HEK293 (cell line): ENCODE measurements around the gene NCOR1.
A peak's percentile ranks its signal among the peaks of the same experiment; 100 is the strongest.

Experiments used
- CTCF ChIA-PET: fragments of 350-600 bp; formaldehyde crosslinking; extraction: SDS; loops from one replicate; lab custom pipeline; 2021; ENCODE audit warnings: antibody characterized with exemption; lab: Yijun Ruan, JAX
- POLR2A ChIA-PET: fragments of 300-600 bp; formaldehyde crosslinking; extraction: SDS; loops from one replicate; lab custom pipeline; 2020; ENCODE audit warnings: antibody characterized with exemption, inconsistent platforms; lab: Yijun Ruan, JAX
- H3K27ac ChIP-seq: fragments of 200-500 bp; sonication (Bioruptor generic); 2 replicates; pipeline ENCODE4 v1.5.1; 2014; ENCODE audit warnings: low read depth, low read length, control low read depth, inconsistent platforms; ENCODE audit errors: extremely low read depth
- H3K36me3 ChIP-seq, 2 experiments: fragments of 200-500 bp in 1 of 2; sonication (Bioruptor generic) in 1 of 2; 1 replicate in 1 of 2; 2 replicates in 1 of 2; pipeline ENCODE4 v1.5.1; 2014 to 2017; ENCODE audit warnings: inconsistent platforms in 2 of 2, low read length in 2 of 2; ENCODE audit not compliant: control insufficient read depth in 2 of 2, insufficient read depth in 1 of 2
- H3K4me1 ChIP-seq: fragments of 200-500 bp; sonication (Bioruptor generic); 2 replicates; pipeline ENCODE4 v1.5.1; 2014; ENCODE audit warnings: mild to moderate bottlenecking, low read length, inconsistent platforms; ENCODE audit not compliant: control insufficient read depth, insufficient read depth
- H3K4me3 ChIP-seq: 2 replicates; pipeline ENCODE4 v1.5.1; 2011; ENCODE audit warnings: low read depth, mild to moderate bottlenecking, control low read depth, low read length, moderate library complexity
- H3K9me3 ChIP-seq: fragments of 200-500 bp; sonication (Bioruptor generic); 2 replicates; pipeline ENCODE4 v1.5.1; 2014; ENCODE audit warnings: low read depth, low read length, inconsistent platforms; ENCODE audit not compliant: control insufficient read depth, insufficient read depth
- EGR2 ChIP-seq: fragments of 450-650 bp; formaldehyde crosslinking; IDR thresholded peaks from 2 replicates; pipeline ENCODE4 v1.5.1; 2016; ENCODE audit warnings: low read depth, missing biosample characterization, missing genetic modification characterization
- FEZF1 ChIP-seq: fragments of 450-650 bp; formaldehyde crosslinking; IDR thresholded peaks from 2 replicates; pipeline ENCODE4 v1.5.1; 2016; ENCODE audit warnings: missing biosample characterization, missing genetic modification characterization
- HOXD13 ChIP-seq: sonication (generic); formaldehyde crosslinking; IDR thresholded peaks from 2 replicates; pipeline ENCODE4 v1.8.0; 2022; ENCODE audit warnings: missing genetic modification reagents, borderline replicate concordance
- KLF16 ChIP-seq: fragments of 450-650 bp; formaldehyde crosslinking; IDR thresholded peaks from 2 replicates; pipeline ENCODE4 v1.5.1; 2017; ENCODE audit warnings: missing biosample characterization, missing genetic modification characterization
- KLF17 ChIP-seq: fragments of 450-650 bp; formaldehyde crosslinking; IDR thresholded peaks from 2 replicates; pipeline ENCODE4 v1.5.1; 2016; ENCODE audit warnings: missing biosample characterization, missing genetic modification characterization
- MYNN ChIP-seq: fragments of 450-650 bp; formaldehyde crosslinking; IDR thresholded peaks from 2 replicates; pipeline ENCODE4 v1.5.1; 2016; ENCODE audit warnings: missing biosample characterization, missing genetic modification characterization, borderline replicate concordance
- MZF1 ChIP-seq: fragments of 450-650 bp; formaldehyde crosslinking; IDR thresholded peaks from 2 replicates; pipeline ENCODE4 v1.5.1; 2017; ENCODE audit warnings: missing biosample characterization, missing genetic modification characterization, borderline replicate concordance
- OSR2 ChIP-seq: fragments of 450-650 bp; formaldehyde crosslinking; IDR thresholded peaks from 2 replicates; pipeline ENCODE4 v1.5.1; 2016; ENCODE audit warnings: missing biosample characterization, missing genetic modification characterization
- ZBTB44 ChIP-seq: fragments of 450-650 bp; IDR thresholded peaks from 2 replicates; pipeline ENCODE4 v1.5.1; 2018; ENCODE audit warnings: missing biosample characterization, mild to moderate bottlenecking, missing genetic modification characterization
- ZBTB48 ChIP-seq: fragments of 450-650 bp; formaldehyde crosslinking; IDR thresholded peaks from 2 replicates; pipeline ENCODE4 v1.5.1; 2016; ENCODE audit warnings: missing biosample characterization, missing genetic modification characterization
- ZBTB49 ChIP-seq: fragments of 450-650 bp; formaldehyde crosslinking; IDR thresholded peaks from 2 replicates; pipeline ENCODE4 v1.5.1; 2016; ENCODE audit warnings: missing biosample characterization, missing genetic modification characterization, low read depth
- ZBTB7A ChIP-seq: fragments of 450-650 bp; formaldehyde crosslinking; IDR thresholded peaks from 2 replicates; pipeline ENCODE4 v1.5.1; 2016; ENCODE audit warnings: low read depth, missing biosample characterization, missing genetic modification characterization
- ZFHX2 ChIP-seq: fragments of 450-650 bp; formaldehyde crosslinking; conservative IDR thresholded peaks from 2 replicates; pipeline ENCODE4 v1.5.1; 2016; ENCODE audit warnings: missing biosample characterization, missing genetic modification characterization
- ZIC2 ChIP-seq: fragments of 450-650 bp; formaldehyde crosslinking; IDR thresholded peaks from 2 replicates; pipeline ENCODE4 v1.5.1; 2016; ENCODE audit warnings: missing biosample characterization, missing genetic modification characterization
- ZNF114 ChIP-seq: fragments of 450-650 bp; formaldehyde crosslinking; IDR thresholded peaks from 2 replicates; pipeline ENCODE4 v1.5.0; 2017; ENCODE audit warnings: missing biosample characterization, missing genetic modification characterization
- ZNF138 ChIP-seq: fragments of 450-650 bp; formaldehyde crosslinking; IDR thresholded peaks from 2 replicates; pipeline ENCODE4 v1.5.1; 2016; ENCODE audit warnings: missing biosample characterization, missing genetic modification characterization, borderline replicate concordance
- ZNF155 ChIP-seq: fragments of 450-650 bp; formaldehyde crosslinking; IDR thresholded peaks from 2 replicates; pipeline ENCODE4 v1.5.1; 2016; ENCODE audit warnings: missing biosample characterization, missing genetic modification characterization
- ZNF302 ChIP-seq: fragments of 450-650 bp; formaldehyde crosslinking; IDR thresholded peaks from 2 replicates; pipeline ENCODE4 v1.5.1; 2016; ENCODE audit warnings: missing biosample characterization, missing genetic modification characterization, low read depth
- ZNF394 ChIP-seq: fragments of 450-650 bp; formaldehyde crosslinking; IDR thresholded peaks from 2 replicates; pipeline ENCODE4 v1.5.1; 2016; ENCODE audit warnings: missing biosample characterization, missing genetic modification characterization, mild to moderate bottlenecking, moderate library complexity, borderline replicate concordance
- ZNF404 ChIP-seq: fragments of 450-650 bp; formaldehyde crosslinking; IDR thresholded peaks from 2 replicates; pipeline ENCODE4 v1.5.1; 2017; ENCODE audit warnings: missing biosample characterization, missing genetic modification characterization
- ZNF521 ChIP-seq: fragments of 450-650 bp; formaldehyde crosslinking; IDR thresholded peaks from 2 replicates; pipeline ENCODE4 v1.5.1; 2017; ENCODE audit warnings: missing biosample characterization, mild to moderate bottlenecking, missing genetic modification characterization
- ZNF558 ChIP-seq: fragments of 450-650 bp; formaldehyde crosslinking; IDR thresholded peaks from 2 replicates; pipeline ENCODE4 v1.5.1; 2016; ENCODE audit warnings: missing biosample characterization, missing genetic modification characterization
- ZNF596 ChIP-seq: fragments of 450-650 bp; IDR thresholded peaks from 2 replicates; pipeline ENCODE4 v1.5.0; 2018; ENCODE audit warnings: missing biosample characterization, mild to moderate bottlenecking, missing genetic modification characterization, moderate library complexity
- ZNF624 ChIP-seq: fragments of 450-650 bp; formaldehyde crosslinking; IDR thresholded peaks from 2 replicates; pipeline ENCODE4 v1.5.1; 2017; ENCODE audit warnings: missing biosample characterization, missing genetic modification characterization
- ZNF654 ChIP-seq: fragments of 450-650 bp; formaldehyde crosslinking; IDR thresholded peaks from 2 replicates; pipeline ENCODE4 v1.5.1; 2016; ENCODE audit warnings: low read depth, missing biosample characterization, missing genetic modification characterization
- ZNF747 ChIP-seq: fragments of 450-650 bp; formaldehyde crosslinking; IDR thresholded peaks from 2 replicates; pipeline ENCODE4 v1.5.1; 2016; ENCODE audit warnings: missing biosample characterization, missing genetic modification characterization
- TF ChIP-seq, protein P1 (sequence below): fragments of 450-650 bp; formaldehyde crosslinking; IDR thresholded peaks from 2 replicates; pipeline ENCODE4 v1.5.1; 2016; ENCODE audit warnings: missing biosample characterization, missing genetic modification characterization, borderline replicate concordance

NCOR1 gene

DNA sequence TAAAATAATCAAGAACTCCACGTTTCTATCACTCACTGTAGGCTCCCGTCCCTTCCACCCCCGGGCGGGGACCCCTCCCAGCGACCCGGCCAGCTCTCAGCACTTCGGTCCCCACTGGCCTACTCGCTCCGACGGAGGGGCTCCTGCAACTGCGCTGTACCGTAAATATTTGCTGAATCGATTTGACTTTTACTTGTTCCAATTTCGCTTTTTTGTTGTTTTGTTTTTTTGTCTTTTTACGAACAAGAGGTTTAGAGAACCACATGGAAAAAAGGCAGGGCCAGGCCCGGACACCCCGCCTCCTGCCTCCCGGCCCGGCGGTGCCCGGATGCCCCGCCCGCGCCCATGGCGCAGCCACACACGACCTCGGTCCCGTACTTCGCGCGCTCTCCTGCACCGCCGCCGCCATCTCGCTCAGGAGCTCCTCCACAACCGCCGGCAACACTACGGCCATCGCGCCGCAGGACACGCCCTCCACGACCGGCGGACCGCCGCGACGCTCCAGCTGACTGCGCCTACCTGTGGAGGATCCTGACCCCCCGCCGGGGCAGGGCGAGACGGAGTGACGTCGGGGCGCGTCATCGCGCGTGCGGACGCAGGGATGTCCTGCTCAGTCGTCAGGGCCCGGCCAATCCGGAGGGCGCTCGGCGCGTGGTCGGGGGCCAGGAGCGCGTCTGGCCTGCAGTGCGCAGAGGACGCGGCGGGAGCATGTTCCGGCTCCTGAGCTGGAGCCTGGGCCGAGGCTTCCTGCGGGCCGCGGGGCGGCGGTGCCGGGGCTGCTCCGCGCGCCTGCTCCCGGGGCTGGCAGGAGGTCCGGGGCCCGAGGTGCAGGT lies 216.0 kb downstream of the NCOR1 start, which contains the start of the genes TTC19 and ZSWIM7 (continued):
- TF ChIP-seq, protein P1, sequence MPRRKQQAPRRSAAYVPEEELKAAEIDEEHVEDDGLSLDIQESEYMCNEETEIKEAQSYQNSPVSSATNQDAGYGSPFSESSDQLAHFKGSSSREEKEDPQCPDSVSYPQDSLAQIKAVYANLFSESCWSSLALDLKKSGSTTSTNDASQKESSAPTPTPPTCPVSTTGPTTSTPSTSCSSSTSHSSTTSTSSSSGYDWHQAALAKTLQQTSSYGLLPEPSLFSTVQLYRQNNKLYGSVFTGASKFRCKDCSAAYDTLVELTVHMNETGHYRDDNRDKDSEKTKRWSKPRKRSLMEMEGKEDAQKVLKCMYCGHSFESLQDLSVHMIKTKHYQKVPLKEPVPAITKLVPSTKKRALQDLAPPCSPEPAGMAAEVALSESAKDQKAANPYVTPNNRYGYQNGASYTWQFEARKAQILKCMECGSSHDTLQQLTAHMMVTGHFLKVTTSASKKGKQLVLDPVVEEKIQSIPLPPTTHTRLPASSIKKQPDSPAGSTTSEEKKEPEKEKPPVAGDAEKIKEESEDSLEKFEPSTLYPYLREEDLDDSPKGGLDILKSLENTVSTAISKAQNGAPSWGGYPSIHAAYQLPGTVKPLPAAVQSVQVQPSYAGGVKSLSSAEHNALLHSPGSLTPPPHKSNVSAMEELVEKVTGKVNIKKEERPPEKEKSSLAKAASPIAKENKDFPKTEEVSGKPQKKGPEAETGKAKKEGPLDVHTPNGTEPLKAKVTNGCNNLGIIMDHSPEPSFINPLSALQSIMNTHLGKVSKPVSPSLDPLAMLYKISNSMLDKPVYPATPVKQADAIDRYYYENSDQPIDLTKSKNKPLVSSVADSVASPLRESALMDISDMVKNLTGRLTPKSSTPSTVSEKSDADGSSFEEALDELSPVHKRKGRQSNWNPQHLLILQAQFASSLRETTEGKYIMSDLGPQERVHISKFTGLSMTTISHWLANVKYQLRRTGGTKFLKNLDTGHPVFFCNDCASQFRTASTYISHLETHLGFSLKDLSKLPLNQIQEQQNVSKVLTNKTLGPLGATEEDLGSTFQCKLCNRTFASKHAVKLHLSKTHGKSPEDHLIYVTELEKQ (tag by site-specific recombination), result peak; percentile 10; the same call in 1 of the 2 replicates
- TF ChIP-seq ZFHX2 (peak; percentile 70), ZBTB7A (tag by site-specific recombination) (0 out of 2 replicates have a peak, but pooled peaks have one; percentile 32), ZNF747 (tag by site-specific recombination) (no peak), OSR2 (peak; percentile 59; the same call in 1 of the 2 replicates), ZNF394 (peak; percentile 81; the same call in 1 of the 2 replicates), ZNF404 (tag by site-specific recombination) (no peak), ZBTB49 (tag by site-specific recombination) (no peak), FEZF1 (tag by site-specific recombination) (peak; percentile 5; the same call in 1 of the 2 replicates), ZBTB48 (tag by site-specific recombination) (no peak; the same call in 1 of the 2 replicates), ZIC2 (tag by site-specific recombination) (peak; percentile 100), MZF1 (tag by site-specific recombination) (no peak), ZNF114 (tag by site-specific recombination) (no peak), ZNF596 (tag by site-specific recombination) (no peak), ZNF138 (no peak), ZNF521 (tag by site-specific recombination) (no peak), EGR2 (peak; percentile 57; the same call in 1 of the 2 replicates), KLF17 (peak; percentile 98), ZNF155 (tag by site-specific recombination) (no peak)

DNA sequence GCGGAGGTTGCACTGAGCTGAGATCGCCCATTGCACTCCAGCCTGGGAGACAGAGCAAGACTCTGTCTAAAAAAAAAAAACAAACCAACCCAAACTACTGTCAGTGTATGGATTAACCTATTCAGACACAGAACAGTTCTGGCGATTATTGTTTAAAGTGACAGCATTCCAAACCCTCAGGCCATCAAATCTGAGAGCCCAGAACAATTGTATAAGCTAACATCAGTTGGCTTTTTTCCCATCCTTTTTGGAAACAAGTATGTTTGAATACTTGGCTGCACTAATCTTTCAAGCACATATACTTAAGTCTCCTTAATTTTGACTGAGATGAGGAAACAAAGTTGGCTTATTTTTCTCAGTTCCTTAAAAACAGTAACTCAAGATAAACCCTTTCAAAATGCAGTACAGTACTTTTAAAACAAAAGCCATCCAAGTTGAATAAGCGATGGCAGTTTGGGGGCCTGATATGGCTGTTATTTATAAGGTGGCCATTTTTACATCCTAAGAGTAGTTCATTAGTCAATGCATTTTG lies 217.2 kb downstream of the NCOR1 start:
- H3K36me3 ChIP-seq, result peaks cover 31 to 47% of the 10 kb centered on the region in 2 experiments
- H3K9me3 ChIP-seq, result no peaks in the 10 kb centered on the region
- no peaks in the 10 kb centered on the region for H3K4me1 ChIP-seq
- POLR2A ChIA-PET, result interaction anchor here (1.2 to 2.8 kb wide), 4 partner anchors 11 to 383 kb away, joined by 3 to 14 read pairs (median 8); partner anchors contain the start of genes ADORA2B and UBB
- no peak overlapping the region for H3K4me3 ChIP-seq
- CTCF ChIA-PET, result interaction anchor here (0.6 to 4.2 kb wide), 9 partner anchors 18 to 934 kb away, joined by 3 to 36 read pairs (median 5); partner anchors contain the start of gene ADORA2B
- no peak overlapping the region for H3K27ac ChIP-seq
- TF ChIP-seq ZIC2 (tag by site-specific recombination), result no peak
- no peak for TF ChIP-seq FEZF1 (tag by site-specific recombination)
- TF ChIP-seq MYNN (tag by site-specific recombination), result no peak
- TF ChIP-seq ZNF558 (tag by site-specific recombination), result no peak
- no peak for TF ChIP-seq HOXD13 (CRISPR knock-in tag)
- TF ChIP-seq ZNF302 (tag by site-specific recombination), result no peak
- TF ChIP-seq KLF16 (tag by site-specific recombination), result no peak
- no peak for TF ChIP-seq ZNF654 (tag by site-specific recombination)
- no peak for TF ChIP-seq ZBTB44 (tag by site-specific recombination)
- no peak for TF ChIP-seq ZNF624
